H1 (cell line): ENCODE measurements around the gene METTL6. TPM values are rescaled to one million over a fixed set of nuclear protein-coding genes. Genes with fewer than 3 reads are reported as not detected.

Experiments used
- CTBP2 ChIP-seq: IDR thresholded peaks from 2 replicates; pipeline ENCODE4 v1.7.0; 2011; ENCODE audit warnings: borderline replicate concordance, mild to moderate bottlenecking, moderate library complexity, mixed read lengths, low read length; ENCODE audit not compliant: insufficient read depth, insufficient read length
- SRF ChIP-seq: IDR thresholded peaks from 2 replicates; pipeline ENCODE4 v1.6.1; 2011; ENCODE audit warnings: mild to moderate bottlenecking, low read depth, low read length, moderate library complexity
- SUZ12 ChIP-seq: fragments of 200-600 bp; sonication (generic); IDR thresholded peaks from 2 replicates; pipeline ENCODE4 v1.6.1; 2012; ENCODE audit warnings: mild to moderate bottlenecking, inconsistent platforms, low read length, moderate library complexity, mixed read lengths
- TAF1 ChIP-seq: IDR thresholded peaks from 2 replicates; pipeline ENCODE4 v1.6.1; 2011; ENCODE audit warnings: mild to moderate bottlenecking, low read depth, low read length
- polyA plus RNA-seq, 7 experiments: library from polyadenylated mRNA; depleted of rRNA in 3 of 7; stranded (reverse) in 5 of 7; unstranded in 2 of 7; fragments of >200 nt in 5 of 7; fragments of 200-250 nt in 2 of 7; gene quantifications; 1 replicate in 5 of 7; 2 replicates in 1 of 7; 4 replicates in 1 of 7; pipeline versions ENCODE4 v1.2.1 to v1.2.3, GENCODE V29; 2011 to 2013; ENCODE audit warnings: missing spikeins in 2 of 7, mixed read lengths in 2 of 7
- total RNA-seq: library from RNA; stranded (reverse); fragmentation: NEBNext Ultra II Directional; extraction: Animal tissue kit (Norgen Biotek cat#: 25700); gene quantifications from 2 replicates; pipeline ENCODE4 v1.2.1, GENCODE V29; 2021

Gene METTL6
- total and polyA plus RNA-seq, 2 of the 8 experiments (the other 6 are each of a cell fraction or from before 2014, with no cell fraction given) = 18.4 to 20.0 TPM

GRCh38 chr3:15453501-15453900 is 26.2 kb upstream of the METTL6 start (continued):
- TF ChIP-seq SRF (no peak), TAF1 (no peak), SUZ12 (no peak), CTBP2 (no peak)
- TF ChIP-seq, all 59 proteins: peak for 0
